Measurements from ENCODE around the gene ZNF860.
"Not testable (repeated sequence)": the region's sequence is repeated elsewhere in the genome, so short reads cannot be mapped to it uniquely, and the experiment has no call there.

ZNF860 gene

DNA sequence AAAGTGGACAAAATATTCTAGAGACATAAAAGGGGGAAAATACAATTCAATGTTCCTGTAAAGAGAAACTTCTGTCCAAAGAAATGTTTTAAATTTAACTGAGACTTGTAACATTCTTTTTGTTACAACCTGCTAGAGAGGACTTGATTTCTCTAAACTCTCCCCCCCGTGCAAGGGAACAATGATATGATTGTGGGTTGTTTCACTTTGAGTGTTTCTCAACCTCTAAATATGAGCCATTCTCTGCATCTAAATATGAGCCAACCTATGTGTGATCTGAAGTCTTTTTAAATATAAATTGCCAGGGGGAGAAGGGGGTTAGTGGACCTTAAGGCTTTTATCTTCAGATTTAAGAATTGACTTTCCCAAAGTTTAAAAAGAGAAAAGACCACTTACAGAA, 14.6 kb downstream of the ZNF860 start:
- no peak for DNase-seq

DNA sequence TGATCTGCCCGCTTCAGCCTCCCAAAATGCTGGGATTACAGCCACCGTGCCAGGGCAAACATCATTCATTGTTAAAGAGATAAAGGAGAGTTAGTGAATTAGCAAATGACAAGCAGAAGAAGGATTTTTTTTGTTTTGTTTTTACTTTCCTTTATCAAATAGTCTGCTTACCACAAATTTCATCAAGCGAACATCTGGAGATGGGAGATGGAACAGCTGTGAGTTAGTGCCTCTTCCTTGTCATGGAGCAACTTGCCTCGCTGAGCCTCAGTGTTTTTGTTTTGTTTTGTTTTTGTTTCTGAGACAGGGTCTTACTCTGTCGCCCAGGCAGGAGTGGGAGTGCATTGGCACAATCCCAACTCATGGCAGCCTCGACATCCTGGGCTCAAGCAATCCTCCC, 15.9 kb downstream of the ZNF860 start:
- DNase-seq = no peak

DNA sequence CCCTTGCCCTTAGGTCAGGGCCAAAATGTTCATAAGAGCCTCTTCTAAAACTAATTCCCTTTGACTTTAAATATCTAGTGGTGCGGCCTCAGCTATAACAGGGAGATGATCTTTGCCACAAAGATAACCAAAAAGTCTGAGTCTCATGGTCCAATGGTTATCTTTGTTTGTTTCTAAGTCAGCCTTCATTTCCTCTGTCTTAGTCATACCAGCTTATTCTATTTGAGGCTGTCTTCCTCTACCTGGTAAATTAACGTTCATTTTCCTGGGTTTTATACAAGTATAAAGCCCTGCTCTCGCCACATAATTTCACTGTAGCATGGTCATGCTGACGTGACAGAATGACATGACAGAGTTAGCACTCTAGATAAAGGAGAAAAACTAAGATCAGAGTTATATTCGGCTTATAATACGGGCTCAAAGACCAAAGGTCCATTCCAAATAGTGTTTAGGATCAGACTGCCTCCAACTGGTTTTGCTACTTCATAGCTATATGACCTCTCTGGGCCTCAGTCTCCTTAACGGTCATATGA, 18.4 kb downstream of the ZNF860 start:
- no peak for DNase-seq

DNA sequence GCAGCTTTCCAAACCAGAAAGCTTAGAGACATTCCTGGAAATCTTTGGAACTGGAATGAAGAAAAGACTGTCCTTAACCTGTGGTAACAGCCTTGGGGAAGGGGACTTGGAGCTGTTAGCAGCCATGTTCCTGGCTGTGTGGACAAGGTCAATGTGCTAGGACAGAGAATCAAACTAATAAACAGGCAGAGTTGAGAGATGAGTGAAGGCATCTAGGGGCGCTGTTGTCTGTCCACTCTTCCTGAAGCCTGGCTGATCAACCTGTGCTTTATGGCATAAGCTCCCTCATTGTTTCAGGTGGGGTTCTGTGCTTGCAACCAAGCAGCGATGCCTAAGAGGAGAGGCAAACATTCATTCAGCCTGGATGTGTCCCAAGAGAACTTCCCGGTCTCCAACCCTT, 19.3 kb downstream of the ZNF860 start:
- no peak for DNase-seq

DNA sequence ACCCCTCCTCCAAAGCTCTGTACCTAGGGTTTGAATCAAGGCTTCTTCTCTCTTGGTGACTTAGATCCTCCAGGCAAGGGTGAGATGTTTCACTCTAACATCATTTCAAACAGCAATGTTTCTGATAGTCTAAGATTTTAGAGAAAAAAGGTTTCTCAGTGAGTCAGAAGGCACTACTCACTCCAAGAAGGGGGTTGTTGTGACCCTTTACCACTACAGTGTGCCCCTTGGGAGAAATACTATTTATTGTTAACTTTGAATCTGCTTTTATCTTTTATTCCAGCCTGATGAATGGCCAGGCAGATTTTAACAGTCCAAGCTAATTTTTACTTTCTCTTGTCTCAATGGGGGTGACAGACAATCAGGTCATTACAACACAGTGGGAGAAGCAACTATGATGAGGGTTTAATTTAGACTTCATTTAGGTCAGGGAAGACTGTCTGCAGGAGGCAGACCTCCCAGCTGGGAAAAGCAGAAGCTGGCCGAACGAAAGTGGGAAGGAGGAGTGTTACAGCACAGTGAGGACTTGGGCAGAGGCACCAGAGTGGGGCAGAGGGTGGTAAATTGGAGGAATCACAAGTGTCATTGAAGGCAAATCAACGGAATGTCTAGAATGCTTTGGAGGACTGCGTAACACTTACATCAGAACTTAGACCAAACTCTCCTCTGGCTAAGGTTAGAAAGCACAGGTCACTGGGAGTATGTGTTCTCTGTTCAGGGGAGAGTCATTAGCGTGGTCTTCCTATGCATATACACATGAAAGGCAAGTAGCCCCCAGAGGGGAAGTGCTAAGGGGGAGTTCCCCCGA, 21.2 kb downstream of the ZNF860 start:
- DNase-seq = no peak

DNA sequence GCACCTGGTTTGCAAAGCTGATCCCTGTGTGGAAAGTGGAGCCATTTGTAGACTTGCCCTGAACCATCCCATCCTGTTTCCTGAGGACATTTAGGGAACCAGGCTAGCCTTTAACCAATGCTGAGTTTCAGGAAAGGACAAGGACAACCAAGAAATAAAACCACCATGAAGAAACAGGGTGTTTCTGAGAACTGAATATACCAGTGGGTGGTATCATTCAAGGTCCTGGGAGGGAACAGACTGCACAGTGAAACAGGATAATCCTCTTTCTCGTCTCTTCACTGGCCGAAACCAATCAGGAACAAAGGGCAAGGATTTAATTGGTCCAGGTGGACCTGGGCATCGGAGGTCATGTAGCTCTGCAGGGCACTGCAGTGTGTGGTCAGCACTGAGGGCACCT, 21.8 kb downstream of the ZNF860 start:
- no peak for DNase-seq

DNA sequence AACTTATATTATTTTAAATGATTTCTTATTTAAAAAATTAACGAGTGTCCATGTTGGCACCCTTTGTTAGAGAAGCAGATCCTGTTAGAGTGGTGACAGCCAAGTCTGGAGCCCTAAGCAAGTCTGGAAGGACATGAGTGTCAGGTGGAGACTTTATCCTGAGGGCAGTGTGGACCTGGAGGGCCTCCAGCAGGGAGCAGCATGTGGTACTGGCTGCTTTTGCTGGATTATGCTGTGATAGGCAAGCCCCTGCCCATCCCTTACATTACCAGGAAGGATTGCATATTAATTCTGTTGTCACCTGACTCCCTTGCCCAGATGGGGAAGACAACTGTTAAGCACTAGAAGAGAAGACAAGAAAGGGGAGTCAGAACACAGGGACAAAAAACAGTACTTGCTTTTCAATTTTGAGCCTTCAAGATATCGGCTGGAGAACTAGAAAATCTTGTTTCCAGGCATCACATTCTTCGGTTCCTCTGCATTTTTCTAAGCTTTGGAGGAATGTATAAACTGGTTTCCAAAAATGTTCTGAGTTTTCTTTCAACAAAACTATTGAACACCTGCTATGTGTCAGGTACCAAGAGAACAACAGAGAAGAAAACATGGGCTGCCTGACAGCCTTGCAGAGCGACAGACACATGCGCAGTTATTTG, 22.7 kb downstream of the ZNF860 start:
- DNase-seq = no peak

DNA sequence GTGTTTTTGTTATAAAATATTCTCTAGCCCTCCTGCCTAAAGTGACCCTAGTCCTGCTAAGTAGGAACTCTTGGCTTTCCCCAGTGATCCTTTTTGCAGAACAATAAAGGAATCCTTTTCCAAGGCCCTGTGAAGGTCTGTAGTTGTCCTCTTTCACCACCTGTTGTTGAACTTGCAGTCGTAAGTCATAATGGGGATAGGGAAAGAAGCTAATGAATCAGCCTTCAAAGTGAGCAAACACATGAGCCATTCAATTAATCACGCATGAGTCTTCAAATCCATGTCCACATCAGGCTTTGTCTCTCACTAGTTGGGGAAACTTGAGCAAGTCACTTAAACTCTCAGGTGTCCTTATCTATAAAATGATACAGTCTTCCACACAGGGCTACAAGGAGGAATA, 27.6 kb downstream of the ZNF860 start:
- DNase-seq = no peak

DNA sequence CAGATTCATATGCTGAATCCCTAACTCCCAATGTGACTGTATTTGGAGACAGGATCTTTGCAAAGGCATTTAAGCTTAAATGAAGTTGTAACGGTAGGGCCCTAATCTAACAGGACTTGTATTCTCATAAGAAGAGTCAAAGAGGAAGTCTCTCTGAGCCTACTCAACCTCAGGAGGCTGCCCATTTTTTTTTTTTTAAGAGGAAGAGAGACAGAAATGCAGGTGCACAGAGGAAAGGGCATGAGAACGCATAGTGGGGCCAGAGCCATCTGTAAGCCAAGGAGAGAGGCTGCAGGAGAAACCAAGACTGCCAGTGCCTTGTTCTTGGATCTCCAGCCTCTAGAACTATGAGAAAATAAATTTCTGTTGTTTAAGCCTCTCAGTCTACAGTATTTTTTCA, 28.4 kb downstream of the ZNF860 start:
- DNase-seq = no peak

DNA sequence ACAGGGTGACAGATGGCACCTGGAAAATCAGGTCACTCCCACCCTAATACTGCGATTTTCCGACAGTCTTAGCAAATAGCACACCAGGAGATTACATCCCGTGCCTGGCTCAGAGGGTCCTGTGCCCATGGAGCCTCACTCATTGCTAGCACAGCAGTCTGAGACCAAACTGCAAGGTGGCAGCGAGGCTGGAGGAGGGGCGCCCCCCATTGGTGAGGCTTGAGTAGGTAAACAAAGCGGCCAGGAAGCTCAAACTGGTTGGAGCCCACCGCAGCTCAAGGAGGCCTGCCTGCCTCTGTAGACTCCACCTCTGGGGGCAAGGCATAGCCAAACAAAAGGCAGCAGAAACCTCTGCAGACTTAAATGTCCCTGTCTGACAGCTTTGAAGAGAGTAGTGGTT, 29.1 kb downstream of the ZNF860 start:
- DNase-seq = not testable (repeated sequence)

DNA sequence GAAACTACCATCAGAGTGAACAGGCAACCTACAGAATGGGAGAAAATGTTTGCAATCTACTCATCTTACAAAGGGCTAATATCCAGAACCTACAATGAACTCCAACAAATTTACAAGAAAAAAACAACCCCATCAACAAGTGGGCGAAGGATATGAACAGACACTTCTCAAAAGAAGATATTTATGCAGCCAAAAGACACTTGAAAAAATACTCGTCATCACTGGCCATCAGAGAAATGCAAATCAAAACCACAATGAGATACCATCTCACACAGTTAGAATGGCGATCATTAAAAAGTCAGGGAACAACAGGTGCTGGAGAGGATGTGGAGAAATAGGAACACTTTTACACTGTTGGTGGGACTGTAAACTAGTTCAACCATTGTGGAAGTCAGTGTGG, 34.1 kb downstream of the ZNF860 start:
- DNase-seq = not testable (repeated sequence)

DNA sequence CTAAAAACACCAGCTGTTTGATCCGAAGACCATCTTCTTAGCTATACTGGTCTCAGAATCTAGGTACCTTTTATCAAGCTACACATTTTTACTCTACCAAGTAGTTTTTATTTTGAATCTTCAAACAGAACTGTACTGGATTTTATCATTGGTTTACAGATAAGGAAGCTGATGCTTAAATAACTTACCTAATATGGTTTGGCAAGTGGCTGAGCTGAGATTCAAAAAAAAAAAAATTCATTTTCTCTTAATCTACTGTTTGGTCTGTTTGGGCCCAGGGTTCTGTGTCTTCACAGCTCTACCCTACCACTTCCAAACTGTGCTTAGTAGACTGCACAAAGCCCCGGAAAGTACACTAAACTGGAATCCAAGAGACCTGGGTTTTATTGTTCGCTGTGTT, 35.7 kb downstream of the ZNF860 start:
- no peak for DNase-seq

DNA sequence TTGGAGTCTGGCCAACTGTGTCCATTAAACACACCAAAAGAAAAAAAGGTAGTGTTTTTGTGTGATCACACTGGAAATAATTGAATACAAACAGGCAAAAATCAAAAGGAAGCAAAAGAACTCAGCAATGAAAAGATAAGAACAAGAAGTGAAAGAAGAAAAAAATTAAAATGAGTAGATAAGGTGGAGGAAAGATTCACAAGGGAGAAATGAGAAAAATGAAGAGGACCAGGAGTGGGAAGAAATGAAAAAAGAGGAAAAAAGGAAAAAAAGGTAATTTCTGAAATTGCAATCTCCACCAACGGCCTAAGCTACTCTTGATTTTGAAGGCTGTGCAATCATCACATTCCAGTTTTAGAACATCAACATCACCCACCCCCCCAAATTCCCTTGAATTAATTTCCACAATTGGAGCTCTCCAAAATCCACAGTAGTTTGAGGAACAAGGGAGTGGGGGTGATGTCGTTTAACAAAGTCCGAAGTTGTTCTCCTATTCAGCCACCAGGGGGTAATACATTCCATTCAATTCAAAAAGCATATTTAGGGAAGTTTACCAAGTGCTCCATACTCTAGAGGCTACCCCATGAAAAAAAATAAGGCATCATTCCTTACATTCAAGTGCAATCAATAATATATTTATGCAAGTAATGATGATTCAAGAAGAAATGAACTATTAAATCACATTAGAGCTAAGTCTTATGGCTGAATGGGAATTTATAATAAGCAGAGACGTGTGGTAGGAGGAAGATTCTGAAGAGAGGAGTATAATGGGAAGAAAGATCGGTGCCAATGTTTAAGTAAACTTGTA, 37.4 kb downstream of the ZNF860 start:
- DNase-seq = peak in 4 of 56 donors; percentile 2 to 30 (median 10)

DNA sequence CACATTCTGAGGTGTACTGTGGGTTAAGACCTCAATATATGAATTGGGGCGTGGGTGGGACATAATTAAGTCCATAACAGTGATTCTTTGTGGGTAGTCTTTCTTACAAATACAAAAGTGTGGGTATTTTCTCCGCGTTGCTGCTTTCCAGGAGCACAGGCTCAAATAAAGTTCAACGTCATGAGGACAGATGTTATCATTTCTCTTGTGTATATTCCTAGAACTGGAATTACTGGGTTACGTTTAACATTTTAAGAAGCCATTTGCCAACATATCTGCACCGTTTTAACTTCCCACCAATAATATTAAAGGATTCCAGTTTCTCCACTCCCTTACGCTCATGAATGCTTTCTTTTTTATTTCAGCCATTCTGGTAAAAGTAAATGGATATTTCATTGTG, 39.6 kb downstream of the ZNF860 start:
- DNase-seq = no peak

DNA sequence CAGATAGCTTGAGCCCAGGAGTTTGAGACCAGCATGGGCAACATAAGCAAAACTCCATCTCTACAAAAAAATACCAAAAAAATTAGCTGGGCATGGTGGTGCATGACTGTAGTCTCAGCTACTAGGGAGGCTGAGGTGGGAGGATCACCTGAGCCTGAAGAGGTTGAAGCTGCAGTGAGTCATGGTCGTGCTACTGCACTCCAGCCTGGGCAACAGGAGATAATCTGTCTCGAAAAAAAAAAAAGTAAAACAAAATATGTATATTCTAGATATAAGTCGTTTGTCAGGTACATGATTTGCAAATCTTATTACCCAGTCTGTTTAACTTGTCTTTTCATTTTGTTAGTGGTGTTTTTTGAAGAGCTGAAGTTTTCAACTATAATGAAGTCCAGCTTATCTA, 40.2 kb downstream of the ZNF860 start:
- DNase-seq = no peak

DNA sequence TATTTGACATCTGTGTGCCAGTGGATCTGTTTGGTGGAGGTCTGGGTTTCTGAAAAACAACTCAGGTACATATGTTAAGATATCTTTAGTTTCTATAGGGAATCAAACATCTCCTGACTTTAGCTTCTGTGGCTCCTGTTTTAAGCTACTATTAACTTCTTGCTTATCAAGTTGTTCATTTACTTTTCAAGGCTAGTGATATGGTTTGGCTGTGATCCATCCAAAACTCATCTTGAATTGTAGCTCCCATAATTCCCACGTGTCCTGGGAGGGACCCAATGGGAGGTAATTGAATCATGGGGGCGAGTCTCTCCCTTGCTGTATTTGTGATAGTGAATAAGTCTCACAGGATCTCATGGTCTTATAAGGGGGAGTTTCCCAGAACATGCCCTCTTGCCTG, 41.4 kb downstream of the ZNF860 start:
- no peak for DNase-seq

DNA sequence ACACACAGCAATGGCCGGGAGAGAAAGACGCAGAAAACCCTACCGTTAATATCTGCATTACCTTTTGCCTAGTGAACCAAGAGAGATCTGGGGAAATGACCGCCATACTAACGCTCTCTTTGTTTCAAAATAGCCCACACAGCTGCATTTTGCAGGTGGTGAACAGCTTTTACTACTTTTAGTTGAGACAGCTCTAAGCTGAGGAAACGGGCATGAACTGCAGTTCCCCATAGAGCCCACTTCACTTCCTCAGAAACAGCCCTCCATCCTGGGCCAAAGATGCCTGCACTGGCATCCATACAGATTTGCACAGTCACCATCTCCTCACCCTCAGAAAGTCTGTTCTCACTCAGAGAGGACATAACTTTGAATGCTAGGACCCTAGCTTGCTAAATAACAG, 45.0 kb downstream of the ZNF860 start:
- peak in 1 of 56 donors; percentile 3 for DNase-seq

DNA sequence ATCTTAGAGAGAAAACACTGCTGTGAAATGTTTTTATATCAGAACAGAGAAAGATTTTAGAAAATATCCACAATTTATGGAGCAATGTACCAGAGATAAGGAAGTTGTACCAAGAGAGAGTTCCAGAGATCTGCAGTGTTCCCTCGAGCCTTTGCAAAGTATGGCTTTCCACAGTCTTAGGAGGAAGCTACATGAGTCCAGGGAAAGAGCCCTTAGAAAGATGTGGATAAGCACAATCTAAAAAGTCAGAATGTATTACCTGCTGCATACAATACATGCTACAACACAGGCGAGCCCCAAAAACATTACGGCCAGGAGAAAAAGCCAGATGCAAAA, 56.4 kb downstream of the ZNF860 start:
- DNase-seq = no peak

DNA sequence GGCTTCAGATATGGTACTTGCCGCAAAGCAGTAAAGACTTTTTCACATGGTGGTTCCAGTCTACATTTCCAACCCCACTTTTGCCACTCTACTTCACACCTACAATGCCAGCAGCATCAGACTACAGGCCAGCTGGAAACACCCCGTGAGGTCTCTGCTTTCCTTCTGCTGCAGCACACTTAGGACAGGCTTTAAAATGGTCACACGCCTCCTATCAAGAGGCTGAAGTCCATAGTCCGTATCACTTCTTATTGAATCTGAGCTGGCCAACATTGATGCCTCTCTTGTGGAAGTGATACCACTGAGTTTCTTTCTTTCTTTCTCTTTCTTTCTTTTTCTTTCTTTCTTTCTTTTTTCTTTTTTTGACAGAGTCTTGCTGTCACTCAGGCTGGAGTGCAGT, 59.8 kb downstream of the ZNF860 start:
- DNase-seq = no peak
